NCI-H748 treated with DMSO at 0.1 percent for 48 hours (cell line): Measurements from ENCODE around the gene IL17RE.
A peak's percentile ranks its signal among the peaks of the same experiment; 100 is the strongest.
"Not testable (repeated sequence)": the region's sequence is repeated elsewhere in the genome, so short reads cannot be mapped to it uniquely, and the experiment has no call there.

ENCODE experiments used
- DNase-seq: peaks from one replicate; lab custom pipeline; 2025; lab: John Stamatoyannopoulos, UW

IL17RE gene

GRCh38 chr3:9934235-9934621 lies 31.6 kb downstream of the IL17RE start:
- DNase-seq, result no peak

- no peak for DNase-seq
Measured at GRCh38 chr3:9934993-9935392, 32.3 kb downstream of the IL17RE start.

- no peak for DNase-seq
Measured at GRCh38 chr3:9935966-9936510, 33.4 kb downstream of the IL17RE start.

GRCh38 chr3:9937486-9938238 lies 35.0 kb downstream of the IL17RE start:
- no peak for DNase-seq

GRCh38 chr3:9938966-9939365 lies 36.3 kb downstream of the IL17RE start:
- DNase-seq, result no peak

- DNase-seq, result not testable (repeated sequence)
Measured at GRCh38 chr3:9939906-9940305, 37.3 kb downstream of the IL17RE start.

- DNase-seq, result no peak
Measured at GRCh38 chr3:9940746-9941145, 38.1 kb downstream of the IL17RE start.

GRCh38 chr3:9942164-9942563 lies 39.5 kb downstream of the IL17RE start:
- no peak for DNase-seq

GRCh38 chr3:9942934-9943690 lies 40.5 kb downstream of the IL17RE start:
- no peak for DNase-seq

- no peak for DNase-seq
Measured at GRCh38 chr3:9944271-9944670, 41.6 kb downstream of the IL17RE start.

- no peak for DNase-seq
Measured at GRCh38 chr3:9945358-9945757, 42.7 kb downstream of the IL17RE start.

- DNase-seq, result peak; percentile 66
Measured at GRCh38 chr3:9946112-9947024, 43.7 kb downstream of the IL17RE start.

GRCh38 chr3:9947025-9947995 lies 44.7 kb downstream of the IL17RE start:
- peak; percentile 37 for DNase-seq

GRCh38 chr3:9948586-9948985 lies 45.9 kb downstream of the IL17RE start:
- no peak for DNase-seq

- no peak for DNase-seq
Measured at GRCh38 chr3:9949115-9949514, 46.5 kb downstream of the IL17RE start.

- DNase-seq, result no peak
Measured at GRCh38 chr3:9949626-9950025, 47.0 kb downstream of the IL17RE start.

GRCh38 chr3:9951126-9951525 lies 48.5 kb downstream of the IL17RE start:
- DNase-seq, result no peak

GRCh38 chr3:9951598-9951961 lies 48.9 kb downstream of the IL17RE start:
- DNase-seq, result no peak

- DNase-seq, result no peak
Measured at GRCh38 chr3:9951962-9952805, 49.5 kb downstream of the IL17RE start, which contains the start of gene PRRT3. Gene PRRT3 (minus strand): TSS chr3:9952408. CDS start chr3:9950115, 2,293 bp downstream.

GRCh38 chr3:9955067-9955502 lies 52.4 kb downstream of the IL17RE start:
- no peak for DNase-seq
